ENCODE measurements around the gene PDE6H.

DNA sequence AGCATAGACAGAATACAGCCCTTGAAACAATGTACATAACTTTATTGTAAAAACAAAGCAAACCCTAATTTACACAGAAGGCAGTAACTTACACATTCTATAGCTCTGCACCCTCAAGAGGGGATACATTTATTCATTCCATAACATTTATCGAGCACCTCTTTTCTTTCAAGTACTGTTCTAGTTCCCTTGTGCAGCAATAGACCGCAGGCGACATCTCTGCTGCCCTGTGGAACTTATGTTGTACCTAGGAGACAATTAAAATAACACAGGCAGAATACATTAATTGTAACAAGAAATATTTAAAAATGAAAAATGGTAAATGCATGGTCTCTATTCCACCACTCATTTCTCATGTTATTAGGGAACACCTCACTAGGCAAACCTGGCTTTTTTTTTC, 10.0 kb upstream of the PDE6H start:
- no peak for TF ChIP-seq EZH2 (IDR thresholded peaks at IDR 0.05; ENCODE audit: low read length)
- TF ChIP-seq, protein P1, sequence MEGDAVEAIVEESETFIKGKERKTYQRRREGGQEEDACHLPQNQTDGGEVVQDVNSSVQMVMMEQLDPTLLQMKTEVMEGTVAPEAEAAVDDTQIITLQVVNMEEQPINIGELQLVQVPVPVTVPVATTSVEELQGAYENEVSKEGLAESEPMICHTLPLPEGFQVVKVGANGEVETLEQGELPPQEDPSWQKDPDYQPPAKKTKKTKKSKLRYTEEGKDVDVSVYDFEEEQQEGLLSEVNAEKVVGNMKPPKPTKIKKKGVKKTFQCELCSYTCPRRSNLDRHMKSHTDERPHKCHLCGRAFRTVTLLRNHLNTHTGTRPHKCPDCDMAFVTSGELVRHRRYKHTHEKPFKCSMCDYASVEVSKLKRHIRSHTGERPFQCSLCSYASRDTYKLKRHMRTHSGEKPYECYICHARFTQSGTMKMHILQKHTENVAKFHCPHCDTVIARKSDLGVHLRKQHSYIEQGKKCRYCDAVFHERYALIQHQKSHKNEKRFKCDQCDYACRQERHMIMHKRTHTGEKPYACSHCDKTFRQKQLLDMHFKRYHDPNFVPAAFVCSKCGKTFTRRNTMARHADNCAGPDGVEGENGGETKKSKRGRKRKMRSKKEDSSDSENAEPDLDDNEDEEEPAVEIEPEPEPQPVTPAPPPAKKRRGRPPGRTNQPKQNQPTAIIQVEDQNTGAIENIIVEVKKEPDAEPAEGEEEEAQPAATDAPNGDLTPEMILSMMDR (optimal IDR thresholded peaks at IDR 0.05 in 1 of 3, IDR thresholded peaks at IDR 0.05 in 1 of 3, conservative IDR thresholded peaks at IDR 0.05 in 1 of 3; ENCODE audit: extremely low read depth in 1 of 3, insufficient read depth in 2 of 3, low read length in 3 of 3), result no peak

Measured in keratinocyte (primary cell).